Right lobe of liver (tissue), 6 donors: ENCODE data around the gene TNS1. TPM values are rescaled to one million over a fixed set of nuclear protein-coding genes. Genes with fewer than 3 reads are reported as not detected.
A peak's percentile ranks its signal among the peaks of the same experiment; 100 is the strongest.
"Not testable (repeated sequence)": the region's sequence is repeated elsewhere in the genome, so short reads cannot be mapped to it uniquely, and the experiment has no call there.

Experiments
- ATAC-seq, 4 donors: fragments of 200-7000 bp; cut with Tn5 transposase; one replicate each; pipeline ENCODE4 v1.9.1; 2020; ENCODE audit warnings: mild to moderate bottlenecking in 4 of 4, moderate library complexity in 4 of 4
- DNase-seq, 3 donors: peaks; one replicate each; pipeline ENCODE4 v3.0.0-alpha.2; 2020
- H3K27ac ChIP-seq, 3 donors: fragments of 200-600 bp; one replicate each; pipeline ENCODE4 v1.8.0; 2022
- H3K27me3 ChIP-seq, 2 donors: fragments of 200-600 bp; one replicate each; pipeline ENCODE4 v1.8.0; 2022
- H3K36me3 ChIP-seq, 4 donors: fragments of 200-600 bp; sonication (generic) in 1 of 4; one replicate each; pipeline versions ENCODE4 v1.5.1 to v1.8.0; 2017 to 2022; ENCODE audit warnings: control low read depth in 1 of 4
- H3K4me1 ChIP-seq, 4 donors: fragments of 200-600 bp; sonication (generic) in 1 of 4; one replicate each; pipeline versions ENCODE4 v1.5.1 to v1.8.0; 2017 to 2022; ENCODE audit warnings: control low read depth in 1 of 4
- H3K4me3 ChIP-seq, 3 donors: fragments of 200-600 bp; one replicate each; pipeline ENCODE4 v1.8.0; 2022
- H3K9me3 ChIP-seq, 4 donors: fragments of 200-600 bp; sonication (generic) in 1 of 4; one replicate each; pipeline versions ENCODE4 v1.5.1 to v1.8.0; 2017 to 2022; ENCODE audit warnings: control low read depth in 1 of 4
- CTCF ChIP-seq, 4 donors: fragments of 200-600 bp in 3 of 4; fragments of 450-650 bp in 1 of 4; IDR thresholded peaks; one replicate each; pipeline versions ENCODE4 v1.5.1 to v1.8.0; 2016 to 2022; ENCODE audit warnings: antibody characterized with exemption in 4 of 4, mild to moderate bottlenecking in 2 of 4
- POLR2A ChIP-seq: fragments of 450-650 bp; IDR thresholded peaks from one replicate; pipeline ENCODE4 v1.6.1; 2017; ENCODE audit warnings: antibody characterized with exemption, mild to moderate bottlenecking
- WGBS: methylation state at CpG from one replicate; pipeline ENCODE4 v1.1.6; 2018; ENCODE audit warnings: low coverage, low lambda C conversion rate; ENCODE audit not compliant: insufficient coverage; ENCODE audit errors: missing lambda C conversion rate; 5-methylcytosine and 5-hydroxymethylcytosine counted together
- intact Hi-C, 2 donors: fragments of 100-400 bp; cut with DNase I; formaldehyde crosslinking; loops; one replicate each; pipeline versions ENCODE4 v1.11.2 to v1.14.1; 2022
- total RNA-seq, 6 experiments: library from RNA; depleted of rRNA in 2 of 6; stranded (reverse); fragments of >200 nt in 2 of 6; fragmentation: NEBNext Ultra II Directional in 3 of 6; extraction: Animal tissue kit (Norgen Biotek cat#: 25700) in 3 of 6; gene quantifications; one replicate each; pipeline versions ENCODE4 v1.1.0 to v1.2.4, GENCODE V29; 2016 to 2023
- donor health status: DM: no; HTN: yes; CAD: no.
- donor health status: DM: no; HTN: no; CAD: no.
- donor health status: DM: no; HTN: no; CAD: no.
- donor health status: DM: no; HTN: yes; CAD: no.
- donor health status: DM: no; HTN: yes; CAD: no.

TNS1 gene
- total RNA-seq, 6 experiments from 2014 or later, result 68.4 to 209 (median 99.2) TPM

- no peaks in the 10 kb centered on the region for H3K9me3 ChIP-seq
- H3K4me3 ChIP-seq, result no peak overlapping the region
- H3K36me3 ChIP-seq, result peaks cover 0 to 87% (median 47%) of the 10 kb centered on the region in 4 donors
- 39% methylated on average over 6 of the region's 6 CpGs for WGBS
- DNase-seq, result no peak
- no peaks in the 10 kb centered on the region for H3K27me3 ChIP-seq
- no peak for TF ChIP-seq POLR2A
- TF ChIP-seq CTCF (IDR thresholded peaks at IDR 0.05), result no peak
- peaks cover 0 to 33% (median 15%) of the 10 kb centered on the region in 4 donors for H3K4me1 ChIP-seq
- intact Hi-C loops, result no loop called here
- H3K27ac ChIP-seq, result no peak overlapping the region
- peak; percentile 7 to 69 (median 38) for ATAC-seq
These were observed 189.0 kb downstream of the TNS1 start for GRCh38 chr2:217813828-217814227.

GRCh38 chr2:217812170-217812569 lies 190.6 kb downstream of the TNS1 start:
- no peak overlapping the region for H3K4me3 ChIP-seq
- WGBS, result 65% methylated on average over 3 of the region's 6 CpGs
- no peaks in the 10 kb centered on the region for H3K27me3 ChIP-seq
- peaks cover 0 to 37% (median 15%) of the 10 kb centered on the region in 4 donors for H3K4me1 ChIP-seq
- ATAC-seq (no peak), DNase-seq (no peak)
- intact Hi-C loops, result no loop called here
- peaks cover 1 to 87% (median 53%) of the 10 kb centered on the region in 4 donors for H3K36me3 ChIP-seq
- no peaks in the 10 kb centered on the region for H3K9me3 ChIP-seq
- no peak for TF ChIP-seq CTCF (IDR thresholded peaks at IDR 0.05)
- no peak for TF ChIP-seq POLR2A
- H3K27ac ChIP-seq, result no peak overlapping the region

- Histone ChIP-seq H3K4me1 (peaks cover 0 to 23% (median 6%) of the 10 kb centered on the region in 4 donors), H3K36me3 (peaks cover 10 to 89% (median 50%) of the 10 kb centered on the region in 4 donors), H3K9me3 (no peaks in the 10 kb centered on the region), H3K27ac (no peak overlapping the region), H3K27me3 (no peaks in the 10 kb centered on the region), H3K4me3 (no peak overlapping the region)
- WGBS, result 92% methylated on average over 2 of the region's 7 CpGs
- ATAC-seq (no peak), DNase-seq (no peak)
- intact Hi-C loops, result no loop called here
- TF ChIP-seq CTCF (IDR thresholded peaks at IDR 0.05), result no peak
- TF ChIP-seq POLR2A, result no peak
These were observed 192.5 kb downstream of the TNS1 start for GRCh38 chr2:217810260-217810659.

- Histone ChIP-seq H3K36me3 (peaks cover 10 to 84% (median 50%) of the 10 kb centered on the region in 4 donors), H3K4me1 (peaks cover 0 to 21% (median 4%) of the 10 kb centered on the region in 4 donors)
- TF ChIP-seq POLR2A (no peak), CTCF (IDR thresholded peaks at IDR 0.05) (no peak)
These were observed 193.1 kb downstream of the TNS1 start for GRCh38 chr2:217809736-217810135.

GRCh38 chr2:217808967-217809366 lies 193.8 kb downstream of the TNS1 start:
- not testable (repeated sequence) for ATAC-seq, H3K4me3 ChIP-seq, DNase-seq, H3K27me3 ChIP-seq, H3K9me3 ChIP-seq, H3K27ac ChIP-seq
- Histone ChIP-seq H3K36me3 (peaks cover 10 to 83% (median 46%) of the 10 kb centered on the region in 4 donors), H3K4me1 (peaks cover 0 to 14% (median under 1%) of the 10 kb centered on the region in 4 donors)
- 86% methylated on average over 3 of the region's 3 CpGs for WGBS
- intact Hi-C loops, result loop anchor here in 1 of 2 donors (10.0 kb wide), 1 partner anchor 66 kb away; no protein-coding TSS in a partner anchor

More at GRCh38 chr2:217809736-217810135, 193.1 kb downstream of the TNS1 start:
- Histone ChIP-seq H3K4me3 (no peak overlapping the region), H3K9me3 (no peaks in the 10 kb centered on the region), H3K27me3 (no peaks in the 10 kb centered on the region), H3K27ac (no peak overlapping the region)
- ATAC-seq (no peak), DNase-seq (no peak)
- 92% methylated on average over 4 of the region's 7 CpGs for WGBS
- intact Hi-C loops, result loop anchor here in 1 of 2 donors (10.0 kb wide), 1 partner anchor 65 kb away; no protein-coding TSS in a partner anchor
